Measurements from ENCODE around the gene ZNF420. TPM values are rescaled to one million over a fixed set of nuclear protein-coding genes. Genes with fewer than 3 reads are reported as not detected.

The ZNF420 gene
- polyA plus RNA-seq, 1 of the 3 experiments (the other 2 are of a cell fraction), result 1.9 TPM

DNA sequence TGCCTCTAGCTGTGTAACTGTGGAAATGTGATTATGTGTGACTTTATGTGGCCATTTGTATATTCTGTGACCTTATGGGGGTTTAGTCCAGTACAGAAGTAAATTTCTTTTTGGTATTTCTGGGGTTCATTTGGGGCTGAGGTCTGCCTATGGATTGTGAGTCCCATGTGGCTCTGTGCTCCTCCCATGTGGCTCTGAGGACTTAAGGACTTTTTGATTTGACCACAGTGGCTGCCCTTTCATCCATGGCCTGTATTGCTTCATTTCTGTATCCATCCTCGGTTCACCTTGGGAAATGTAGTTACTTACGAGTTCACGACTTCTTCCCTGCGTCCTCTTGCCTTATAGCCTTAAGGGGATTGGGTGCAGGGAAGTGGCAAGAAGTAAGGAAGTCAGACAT, 1.0 kb downstream of the ZNF420 start:
- CTCF ChIA-PET, result interaction anchor here (1.3 kb wide), 1 partner anchor 7 kb away, joined by 3 read pairs; no protein-coding TSS in a partner anchor
- POLR2A ChIA-PET, result no interaction called here
- Histone ChIP-seq H3K79me2 (ENCODE audit: insufficient read depth) (peaks cover 51% of the 10 kb centered on the region), H2AFZ (ENCODE audit: low read depth) (no peak overlapping the region), H3K4me1 (ENCODE audit: control insufficient read depth in 1 of 2, insufficient read depth in 2 of 2, low read depth in 1 of 2, low read length in 1 of 2) (peaks cover 0 to 5% of the 10 kb centered on the region in 2 experiments; a peak in 2 of 4 replicates), H3K9ac (peak overlapping the region; percentile 62), H4K20me1 (ENCODE audit: insufficient read depth) (no peaks in the 10 kb centered on the region), H3K36me3 (replicated peaks in 1 of 2; ENCODE audit: control insufficient read depth in 1 of 2, insufficient read depth in 2 of 2, low read length in 1 of 2) (peaks cover 0 to 24% of the 10 kb centered on the region in 2 experiments), H3K27me3 (ENCODE audit: insufficient read depth) (no peaks in the 10 kb centered on the region), H3K9me2 (no peaks in the 10 kb centered on the region), H3K4me2 (peak overlapping the region; percentile 81), H3K9me3 (peaks cover 17% of the 10 kb centered on the region; the same call in 1 of the 2 replicates), H3K27ac (ENCODE audit: low read depth in 2 of 2, low read length in 1 of 2) (no peak overlapping the region), H3F3A (replicated peaks; ENCODE audit: insufficient read depth) (peaks cover 3% of the 10 kb centered on the region), H3K4me3 (ENCODE audit: low read depth in 2 of 2, low read length in 1 of 2) (peak overlapping the region; percentile 81 to 87)
- DNase-seq, result no peak
- 62% methylated on average over 4 of the region's 4 CpGs for WGBS (ENCODE audit: low lambda C conversion rate)
- TF ChIP-seq FOXJ3 (CRISPR knock-in tag; IDR thresholded peaks at IDR 0.05) (no peak), TAF1 (IDR thresholded peaks at IDR 0.05; ENCODE audit: borderline replicate concordance, low read depth, low read length) (no peak), FOXM1 (IDR thresholded peaks at IDR 0.05; ENCODE audit: low read depth) (no peak), POLR2AphosphoS5 (IDR thresholded peaks at IDR 0.05; ENCODE audit: low read depth, low read length) (no peak), CHD2 (IDR thresholded peaks at IDR 0.05; ENCODE audit: low read length, partially characterized antibody) (no peak), GATA2 (CRISPR knock-in tag; IDR thresholded peaks at IDR 0.05) (no peak), NFIC (IDR thresholded peaks at IDR 0.05; ENCODE audit: borderline replicate concordance) (no peak), MEF2A (IDR thresholded peaks at IDR 0.05; ENCODE audit: borderline replicate concordance, low read depth) (no peak), NRF1 (IDR thresholded peaks at IDR 0.05; ENCODE audit: low read depth, low read length) (no peak)
- TF ChIP-seq, protein P1, sequence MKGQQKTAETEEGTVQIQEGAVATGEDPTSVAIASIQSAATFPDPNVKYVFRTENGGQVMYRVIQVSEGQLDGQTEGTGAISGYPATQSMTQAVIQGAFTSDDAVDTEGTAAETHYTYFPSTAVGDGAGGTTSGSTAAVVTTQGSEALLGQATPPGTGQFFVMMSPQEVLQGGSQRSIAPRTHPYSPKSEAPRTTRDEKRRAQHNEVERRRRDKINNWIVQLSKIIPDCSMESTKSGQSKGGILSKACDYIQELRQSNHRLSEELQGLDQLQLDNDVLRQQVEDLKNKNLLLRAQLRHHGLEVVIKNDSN (IDR thresholded peaks at IDR 0.05; ENCODE audit: borderline replicate concordance, low read depth), result no peak
- TF ChIP-seq, protein P2, sequence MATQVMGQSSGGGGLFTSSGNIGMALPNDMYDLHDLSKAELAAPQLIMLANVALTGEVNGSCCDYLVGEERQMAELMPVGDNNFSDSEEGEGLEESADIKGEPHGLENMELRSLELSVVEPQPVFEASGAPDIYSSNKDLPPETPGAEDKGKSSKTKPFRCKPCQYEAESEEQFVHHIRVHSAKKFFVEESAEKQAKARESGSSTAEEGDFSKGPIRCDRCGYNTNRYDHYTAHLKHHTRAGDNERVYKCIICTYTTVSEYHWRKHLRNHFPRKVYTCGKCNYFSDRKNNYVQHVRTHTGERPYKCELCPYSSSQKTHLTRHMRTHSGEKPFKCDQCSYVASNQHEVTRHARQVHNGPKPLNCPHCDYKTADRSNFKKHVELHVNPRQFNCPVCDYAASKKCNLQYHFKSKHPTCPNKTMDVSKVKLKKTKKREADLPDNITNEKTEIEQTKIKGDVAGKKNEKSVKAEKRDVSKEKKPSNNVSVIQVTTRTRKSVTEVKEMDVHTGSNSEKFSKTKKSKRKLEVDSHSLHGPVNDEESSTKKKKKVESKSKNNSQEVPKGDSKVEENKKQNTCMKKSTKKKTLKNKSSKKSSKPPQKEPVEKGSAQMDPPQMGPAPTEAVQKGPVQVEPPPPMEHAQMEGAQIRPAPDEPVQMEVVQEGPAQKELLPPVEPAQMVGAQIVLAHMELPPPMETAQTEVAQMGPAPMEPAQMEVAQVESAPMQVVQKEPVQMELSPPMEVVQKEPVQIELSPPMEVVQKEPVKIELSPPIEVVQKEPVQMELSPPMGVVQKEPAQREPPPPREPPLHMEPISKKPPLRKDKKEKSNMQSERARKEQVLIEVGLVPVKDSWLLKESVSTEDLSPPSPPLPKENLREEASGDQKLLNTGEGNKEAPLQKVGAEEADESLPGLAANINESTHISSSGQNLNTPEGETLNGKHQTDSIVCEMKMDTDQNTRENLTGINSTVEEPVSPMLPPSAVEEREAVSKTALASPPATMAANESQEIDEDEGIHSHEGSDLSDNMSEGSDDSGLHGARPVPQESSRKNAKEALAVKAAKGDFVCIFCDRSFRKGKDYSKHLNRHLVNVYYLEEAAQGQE (IDR thresholded peaks at IDR 0.05; ENCODE audit: low read depth, low read length), result no peak

DNA sequence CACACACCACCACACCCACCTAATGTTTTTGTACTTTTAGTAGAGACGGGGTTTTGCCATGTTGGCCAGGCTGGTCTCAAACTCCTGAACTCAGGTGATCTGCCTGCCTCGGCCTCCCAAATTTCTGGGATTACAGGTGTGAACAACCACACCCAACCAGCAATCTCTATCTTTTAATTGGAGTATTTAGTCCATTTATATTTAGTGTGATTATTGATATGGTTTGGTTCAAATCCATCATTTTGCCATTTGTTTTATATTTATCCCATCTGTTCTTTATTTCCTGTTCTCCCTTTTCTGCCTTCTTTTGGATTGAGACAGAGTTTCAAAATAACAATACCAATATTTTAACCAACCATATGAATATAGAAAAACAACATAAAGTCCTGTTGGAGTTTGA, 4.1 kb downstream of the ZNF420 start:
- peaks cover 70% of the 10 kb centered on the region for H3K79me2 ChIP-seq (ENCODE audit: insufficient read depth)
- H3K4me1 ChIP-seq (ENCODE audit: control insufficient read depth in 1 of 2, insufficient read depth in 2 of 2, low read depth in 1 of 2, low read length in 1 of 2), result peaks cover 0 to 5% of the 10 kb centered on the region in 2 experiments; a peak in 2 of 4 replicates
- H3K27me3 ChIP-seq (ENCODE audit: insufficient read depth), result no peaks in the 10 kb centered on the region
- no peak overlapping the region for H3K9ac ChIP-seq
- H3K9me2 ChIP-seq, result no peaks in the 10 kb centered on the region
- POLR2A ChIA-PET, result no interaction called here
- peaks cover 0 to 36% of the 10 kb centered on the region in 2 experiments for H3K36me3 ChIP-seq (replicated peaks in 1 of 2; ENCODE audit: control insufficient read depth in 1 of 2, insufficient read depth in 2 of 2, low read length in 1 of 2)
- no peak overlapping the region for H3K27ac ChIP-seq (ENCODE audit: low read depth in 2 of 2, low read length in 1 of 2)
- no peak for DNase-seq
- H3K4me2 ChIP-seq, result no peak overlapping the region
- H3K4me3 ChIP-seq (ENCODE audit: low read depth in 2 of 2, low read length in 1 of 2), result no peak overlapping the region
- H2AFZ ChIP-seq (ENCODE audit: low read depth), result no peak overlapping the region
- TF ChIP-seq SIN3A (IDR thresholded peaks at IDR 0.05; ENCODE audit: borderline replicate concordance, low read depth, low read length) (no peak), TCF12 (IDR thresholded peaks at IDR 0.05) (no peak), ELF1 (IDR thresholded peaks at IDR 0.05) (no peak), FOXM1 (IDR thresholded peaks at IDR 0.05; ENCODE audit: low read depth) (no peak), EZH2phosphoT487 (IDR thresholded peaks at IDR 0.05; ENCODE audit: borderline replicate concordance, low read depth) (no peak), YY1 (IDR thresholded peaks at IDR 0.05; ENCODE audit: low read depth) (no peak), RFX5 (IDR thresholded peaks at IDR 0.05; ENCODE audit: low read length) (no peak), JUND (IDR thresholded peaks at IDR 0.05) (no peak)
- TF ChIP-seq, protein P3, sequence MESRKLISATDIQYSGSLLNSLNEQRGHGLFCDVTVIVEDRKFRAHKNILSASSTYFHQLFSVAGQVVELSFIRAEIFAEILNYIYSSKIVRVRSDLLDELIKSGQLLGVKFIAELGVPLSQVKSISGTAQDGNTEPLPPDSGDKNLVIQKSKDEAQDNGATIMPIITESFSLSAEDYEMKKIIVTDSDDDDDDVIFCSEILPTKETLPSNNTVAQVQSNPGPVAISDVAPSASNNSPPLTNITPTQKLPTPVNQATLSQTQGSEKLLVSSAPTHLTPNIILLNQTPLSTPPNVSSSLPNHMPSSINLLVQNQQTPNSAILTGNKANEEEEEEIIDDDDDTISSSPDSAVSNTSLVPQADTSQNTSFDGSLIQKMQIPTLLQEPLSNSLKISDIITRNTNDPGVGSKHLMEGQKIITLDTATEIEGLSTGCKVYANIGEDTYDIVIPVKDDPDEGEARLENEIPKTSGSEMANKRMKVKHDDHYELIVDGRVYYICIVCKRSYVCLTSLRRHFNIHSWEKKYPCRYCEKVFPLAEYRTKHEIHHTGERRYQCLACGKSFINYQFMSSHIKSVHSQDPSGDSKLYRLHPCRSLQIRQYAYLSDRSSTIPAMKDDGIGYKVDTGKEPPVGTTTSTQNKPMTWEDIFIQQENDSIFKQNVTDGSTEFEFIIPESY (IDR thresholded peaks at IDR 0.05; ENCODE audit: borderline replicate concordance, low read depth), result no peak
- no peaks in the 10 kb centered on the region for H4K20me1 ChIP-seq (ENCODE audit: insufficient read depth)
- CTCF ChIA-PET, result no interaction called here
- H3F3A ChIP-seq (replicated peaks; ENCODE audit: insufficient read depth), result peaks cover 3% of the 10 kb centered on the region
- H3K9me3 ChIP-seq, result peaks cover 32% of the 10 kb centered on the region; the same call in 1 of the 2 replicates
- WGBS (ENCODE audit: low lambda C conversion rate), result 84% methylated on average over 2 of the region's 2 CpGs
